ENCODE results near the gene CHAF1B.

The CHAF1B gene

GRCh38 chr21:36463991-36464390 lies 78.8 kb downstream of the CHAF1B start:
- DNase-seq (ENCODE audit: low spot score): no peak

GRCh38 chr21:36464590-36464989 lies 79.4 kb downstream of the CHAF1B start:
- DNase-seq (ENCODE audit: low spot score): no peak

DNA sequence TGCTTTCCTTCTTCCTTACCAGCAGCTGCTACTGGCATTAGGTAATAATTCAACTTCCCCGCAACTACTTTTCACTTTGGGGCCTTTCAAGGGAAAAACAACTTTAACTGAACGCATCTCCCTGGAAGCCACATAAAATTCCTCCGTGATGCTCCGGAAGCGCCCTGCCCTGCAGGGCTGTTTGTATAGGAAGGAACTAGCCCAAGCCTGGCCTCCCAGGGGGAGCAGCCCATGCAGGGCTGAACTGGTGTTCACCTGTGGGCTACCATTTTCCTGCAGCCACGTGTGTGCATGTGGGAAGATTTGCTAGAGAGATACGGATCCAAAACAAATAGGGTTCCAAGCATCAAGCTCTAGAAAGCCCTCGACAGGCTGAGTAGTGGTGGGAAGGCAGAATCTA lies 80.3 kb downstream of the CHAF1B start:
- no peak for DNase-seq (ENCODE audit: low spot score)

- no peak for DNase-seq (ENCODE audit: low spot score)
These were observed 80.9 kb downstream of the CHAF1B start for GRCh38 chr21:36466061-36466511.

All from hematopoietic multipotent progenitor cell treated with erythropoietin and hydrocortisone succinate and interleukin-3 and kit ligand, for 17 days (in vitro differentiated cells).